RCC 7860 (cell line): ENCODE results near the gene TERF2IP.

ENCODE experiments used
- DNase-seq: peaks from one replicate; pipeline ENCODE4 v3.0.0-alpha.2; 2015; ENCODE audit warnings: low spot score
- FAIRE-seq: peaks from 2 replicates; lab custom pipeline; 2012; peaks lifted over from hg19 to GRCh38; lab: Jason Lieb, UNC

TERF2IP gene

DNA sequence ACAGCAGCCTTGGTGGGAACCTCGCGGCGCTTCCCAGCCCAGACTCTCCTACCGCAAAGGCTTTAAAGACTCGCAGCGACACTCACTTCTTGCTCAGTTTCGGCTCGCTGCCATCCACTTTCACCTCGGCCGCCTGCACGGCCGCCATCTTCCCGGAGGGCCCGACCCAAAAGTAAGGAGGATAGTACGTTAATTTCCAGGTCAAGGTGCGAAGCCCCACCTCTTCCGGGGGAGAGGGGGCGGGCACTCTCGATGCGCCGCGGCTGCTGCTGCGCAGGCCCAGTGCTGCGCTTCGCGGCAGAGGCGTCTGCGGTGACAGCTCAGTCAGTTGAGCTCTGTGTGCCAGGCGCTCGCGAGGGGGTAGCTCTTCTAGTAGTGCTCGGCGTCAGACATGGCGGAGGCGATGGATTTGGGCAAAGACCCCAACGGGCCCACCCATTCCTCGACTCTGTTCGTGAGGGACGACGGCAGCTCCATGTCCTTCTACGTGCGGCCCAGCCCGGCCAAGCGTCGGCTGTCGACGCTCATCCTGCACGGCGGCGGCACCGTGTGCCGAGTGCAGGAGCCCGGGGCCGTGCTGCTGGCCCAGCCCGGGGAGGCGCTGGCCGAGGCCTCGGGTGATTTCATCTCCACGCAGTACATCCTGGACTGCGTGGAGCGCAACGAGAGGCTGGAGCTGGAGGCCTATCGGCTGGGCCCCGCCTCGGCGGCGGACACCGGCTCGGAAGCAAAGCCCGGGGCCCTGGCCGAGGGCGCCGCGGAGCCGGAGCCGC, at the start of gene TERF2IP, which contains the start of gene KARS1:
TERF2IP (plus strand) TSS at position 282 of the 773 bp plus-strand sequence; CDS start at position 392, 110 bp downstream.
KARS1 (minus strand) TSS at position 174 of the 773 bp plus-strand sequence; CDS start at position 148, 26 bp downstream.
- peak; percentile 85 for DNase-seq
- peak; percentile 36 for FAIRE-seq

DNA sequence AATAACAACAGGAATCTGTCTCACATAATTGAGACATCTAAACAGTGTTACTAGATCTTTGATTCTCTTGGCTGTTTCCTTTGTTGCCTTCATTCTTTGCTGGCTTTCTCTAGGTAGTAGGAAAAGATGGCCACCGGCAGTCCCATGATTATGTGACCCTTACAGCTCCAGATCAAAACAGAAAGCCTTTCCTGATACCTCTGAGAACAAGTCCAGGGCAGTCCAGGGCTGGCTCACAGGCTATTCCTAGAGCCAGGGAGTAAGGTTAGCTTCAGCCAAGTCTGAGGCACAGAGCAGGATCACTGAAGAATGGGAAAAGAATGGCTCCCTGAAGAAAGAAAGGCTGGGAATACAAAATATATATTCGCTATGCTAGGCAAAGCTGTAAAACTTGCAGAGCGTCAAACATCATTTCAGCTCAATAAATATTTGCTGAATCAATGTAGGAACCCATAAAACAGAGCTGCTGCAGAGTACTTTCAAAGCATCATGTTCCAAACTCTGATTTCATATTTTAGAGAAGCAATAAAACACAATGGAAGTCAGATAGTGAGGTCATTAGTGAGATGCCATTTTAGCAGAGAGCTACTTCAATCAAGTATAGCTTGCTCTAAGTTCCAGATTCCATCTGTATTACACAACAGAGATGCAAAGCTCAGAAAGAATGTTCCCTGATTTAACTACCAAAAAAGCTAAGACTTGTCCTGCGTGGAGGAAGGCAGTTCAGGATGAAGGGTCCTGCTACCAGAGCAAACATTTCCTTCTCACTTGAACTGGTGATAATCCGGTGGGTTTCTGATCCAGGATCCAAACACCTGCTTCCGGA, 47.9 kb upstream of the TERF2IP start:
- no peak for FAIRE-seq

GRCh38 chr16:75603241-75603640, 44.3 kb upstream of the TERF2IP start:
- DNase-seq (no peak), FAIRE-seq (no peak)

More for the DNA sequence above, 47.9 kb upstream of the TERF2IP start:
- no peak for DNase-seq

GRCh38 chr16:75606507-75606906, 41.1 kb upstream of the TERF2IP start:
- DNase-seq (no peak), FAIRE-seq (no peak)

DNA sequence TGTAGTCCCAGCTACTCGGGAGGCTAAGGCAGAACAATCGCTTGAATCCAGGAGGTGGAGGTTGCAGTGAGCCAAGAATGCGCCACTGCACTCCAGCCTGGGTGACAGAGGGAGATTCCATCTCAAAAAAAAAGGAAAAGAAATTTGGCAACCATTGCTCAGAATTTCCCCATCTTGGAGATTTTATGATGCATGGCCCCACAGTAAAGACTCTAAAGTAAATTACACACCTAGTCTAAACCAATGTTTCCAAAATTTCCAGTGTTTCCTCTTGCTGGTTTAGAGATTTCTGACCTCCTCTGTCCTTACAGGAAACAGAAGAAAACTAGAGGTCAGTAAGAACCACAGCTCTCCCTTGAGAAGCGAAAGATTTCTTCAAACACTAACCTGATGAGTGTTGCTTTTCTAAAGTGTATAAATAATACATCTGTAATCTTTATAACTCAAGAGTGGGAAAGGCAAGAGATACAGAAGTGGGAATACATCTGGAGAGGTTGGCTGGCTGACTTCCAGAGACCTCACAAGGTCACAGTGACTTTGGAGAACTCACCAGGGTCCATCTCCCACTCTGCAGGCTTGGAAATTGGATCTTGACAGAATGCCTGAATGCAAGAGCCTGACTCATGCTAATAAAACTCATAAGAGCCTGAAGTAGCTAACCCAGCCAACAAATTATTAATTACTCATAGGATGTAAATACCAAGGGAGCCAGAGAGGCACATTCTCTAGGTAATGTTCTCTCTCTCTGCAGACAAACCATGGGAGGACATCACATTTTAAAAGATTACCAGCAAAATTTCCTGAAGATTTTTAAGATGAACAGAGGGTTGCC, 33.3 kb upstream of the TERF2IP start:
- no peak for DNase-seq
- FAIRE-seq, result no peak

GRCh38 chr16:75615619-75616018, 32.0 kb upstream of the TERF2IP start:
- DNase-seq (no peak), FAIRE-seq (no peak)

- DNase-seq (no peak), FAIRE-seq (no peak)
Observed at GRCh38 chr16:75616521-75617010, 31.0 kb upstream of the TERF2IP start.

- FAIRE-seq, result no peak
- DNase-seq, result no peak
Observed at GRCh38 chr16:75617121-75617520, 30.5 kb upstream of the TERF2IP start.

DNA sequence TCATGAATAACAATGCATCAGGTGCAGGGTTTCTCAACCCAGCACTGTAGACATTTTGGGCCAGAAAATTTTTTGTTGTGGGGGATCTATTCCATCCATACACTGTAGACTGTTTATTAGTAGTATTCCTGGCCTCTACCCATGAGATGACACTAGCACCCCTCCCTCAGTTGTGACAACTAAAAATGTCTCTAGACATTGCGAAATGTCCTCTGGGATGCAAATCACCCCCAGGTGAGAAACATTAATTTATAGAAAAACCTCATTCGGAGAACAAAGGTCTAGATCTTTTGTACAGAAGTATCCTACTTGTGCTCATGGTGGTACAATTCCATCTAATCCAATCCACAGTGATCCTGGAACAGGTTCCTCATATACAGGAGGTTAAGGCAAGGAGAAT, 28.8 kb upstream of the TERF2IP start:
- DNase-seq, result no peak
- no peak for FAIRE-seq

GRCh38 chr16:75620326-75621169, 27.0 kb upstream of the TERF2IP start:
- no peak for FAIRE-seq
- no peak for DNase-seq

DNA sequence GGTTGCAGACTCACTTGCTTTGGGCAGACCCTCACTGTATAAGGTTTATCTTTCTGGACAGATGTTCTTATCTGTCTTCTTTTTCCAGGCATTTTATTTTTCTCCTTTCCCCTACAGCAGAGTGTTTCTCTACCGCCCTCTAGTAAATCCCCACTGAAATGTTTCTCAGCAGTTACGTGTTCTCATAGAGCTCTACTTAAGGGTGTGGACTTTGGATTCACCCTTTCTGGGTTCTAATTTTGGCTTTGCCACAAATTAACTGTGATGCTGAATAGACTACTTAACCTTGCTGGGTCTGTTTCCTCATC, 26.4 kb upstream of the TERF2IP start:
- FAIRE-seq, result no peak
- no peak for DNase-seq

GRCh38 chr16:75622761-75623605, 24.6 kb upstream of the TERF2IP start, which contains the start of gene ADAT1:
TSS of gene ADAT1 (minus strand) at chr16:75623281. CDS start at chr16:75620799, 2,482 bp downstream.
- FAIRE-seq, result peak; percentile 61
- DNase-seq, result peak; percentile 90

DNA sequence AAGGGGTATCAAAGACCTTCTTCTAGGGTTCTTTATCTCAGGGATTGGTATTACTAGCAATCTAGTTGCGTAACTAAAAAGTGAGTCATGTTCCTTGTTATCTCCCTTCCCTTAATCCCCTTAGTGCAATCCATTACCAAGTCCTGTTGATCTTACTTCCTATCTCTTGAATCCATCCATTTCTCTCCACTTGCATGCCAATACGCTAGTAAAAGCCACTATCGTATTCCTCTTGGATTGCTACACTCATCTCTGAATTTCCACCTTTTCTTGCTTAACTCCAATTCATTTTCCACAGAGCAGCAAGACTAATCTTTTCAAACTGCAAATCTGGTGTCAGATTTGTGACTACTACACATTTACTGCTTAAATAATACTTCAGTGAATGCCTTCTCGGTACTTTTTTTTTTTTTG, 22.6 kb upstream of the TERF2IP start:
- DNase-seq (no peak), FAIRE-seq (no peak)

- DNase-seq, result no peak
- FAIRE-seq, result no peak
Observed at GRCh38 chr16:75626806-75627205, 20.8 kb upstream of the TERF2IP start.

GRCh38 chr16:75627851-75628250, 19.7 kb upstream of the TERF2IP start:
- no peak for FAIRE-seq
- no peak for DNase-seq

DNA sequence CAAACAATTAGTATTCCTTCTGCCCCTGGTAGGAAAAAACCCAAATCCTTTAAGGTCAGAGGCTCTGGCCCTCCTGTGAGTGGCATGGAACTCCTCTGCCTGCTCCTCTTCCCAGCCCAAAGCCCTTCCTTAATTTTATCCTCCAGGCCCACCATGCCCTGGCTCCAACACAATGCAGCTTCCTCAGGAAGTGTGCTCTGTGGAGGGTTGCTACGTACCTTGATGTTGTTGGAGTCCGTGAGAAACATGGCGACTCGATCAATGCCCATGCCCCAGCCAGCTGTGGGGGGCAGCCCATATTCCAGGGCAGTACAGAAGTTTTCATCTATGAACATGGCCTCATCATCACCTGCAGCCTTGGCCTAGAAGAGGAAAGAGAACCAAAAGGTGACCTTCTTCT, 19.2 kb upstream of the TERF2IP start:
- no peak for DNase-seq
- FAIRE-seq, result no peak

DNA sequence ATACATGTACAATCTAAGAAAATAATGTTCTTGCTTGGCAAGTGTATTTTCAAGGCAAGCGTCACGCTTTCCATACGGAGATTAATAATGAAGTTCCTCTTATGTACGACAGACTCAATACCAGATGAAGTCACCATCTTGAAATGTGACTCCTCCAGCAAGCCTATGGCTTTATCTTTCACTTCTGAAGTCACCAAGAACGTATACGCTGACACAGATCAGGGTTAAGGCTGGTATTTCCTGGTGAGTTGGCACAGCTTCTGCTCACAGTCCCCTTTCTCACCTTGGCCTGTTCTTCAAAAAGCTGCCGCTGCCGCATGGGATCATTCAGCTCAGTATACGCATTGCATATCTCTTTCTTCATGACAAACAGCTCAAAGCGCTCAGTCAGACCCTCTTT, 18.4 kb upstream of the TERF2IP start:
- DNase-seq, result no peak
- FAIRE-seq, result no peak

- no peak for FAIRE-seq
- no peak for DNase-seq
Observed at GRCh38 chr16:75630052-75630451, 17.5 kb upstream of the TERF2IP start.

DNA sequence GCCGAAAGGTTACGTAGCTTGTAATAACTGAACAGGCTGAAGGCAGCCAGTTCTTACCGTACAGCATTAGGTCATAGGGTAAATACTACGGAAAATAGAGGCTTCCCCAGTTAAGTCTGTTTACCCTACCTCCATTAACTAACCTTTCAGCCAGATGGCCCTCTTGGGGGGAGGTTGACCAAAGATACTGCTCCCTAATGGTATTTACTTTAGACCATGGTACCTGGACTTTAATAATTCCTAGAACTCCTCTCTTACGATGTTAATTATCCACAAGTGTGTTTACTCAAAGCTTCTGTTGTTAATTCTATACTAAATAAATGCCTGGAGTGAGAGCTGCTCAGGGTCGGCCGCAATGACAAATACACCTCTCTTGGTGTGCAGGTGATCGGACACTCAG, 14.7 kb upstream of the TERF2IP start:
- FAIRE-seq (no peak), DNase-seq (no peak)
